ELR (cell line): Measurements from ENCODE around the gene TNIK.
"Not testable (repeated sequence)": the region's sequence is repeated elsewhere in the genome, so short reads cannot be mapped to it uniquely, and the experiment has no call there.

Source experiments
- DNase-seq: peaks from one replicate; pipeline ENCODE4 v3.0.0-alpha.2; 2015; ENCODE audit warnings: low read depth

Gene TNIK

DNA sequence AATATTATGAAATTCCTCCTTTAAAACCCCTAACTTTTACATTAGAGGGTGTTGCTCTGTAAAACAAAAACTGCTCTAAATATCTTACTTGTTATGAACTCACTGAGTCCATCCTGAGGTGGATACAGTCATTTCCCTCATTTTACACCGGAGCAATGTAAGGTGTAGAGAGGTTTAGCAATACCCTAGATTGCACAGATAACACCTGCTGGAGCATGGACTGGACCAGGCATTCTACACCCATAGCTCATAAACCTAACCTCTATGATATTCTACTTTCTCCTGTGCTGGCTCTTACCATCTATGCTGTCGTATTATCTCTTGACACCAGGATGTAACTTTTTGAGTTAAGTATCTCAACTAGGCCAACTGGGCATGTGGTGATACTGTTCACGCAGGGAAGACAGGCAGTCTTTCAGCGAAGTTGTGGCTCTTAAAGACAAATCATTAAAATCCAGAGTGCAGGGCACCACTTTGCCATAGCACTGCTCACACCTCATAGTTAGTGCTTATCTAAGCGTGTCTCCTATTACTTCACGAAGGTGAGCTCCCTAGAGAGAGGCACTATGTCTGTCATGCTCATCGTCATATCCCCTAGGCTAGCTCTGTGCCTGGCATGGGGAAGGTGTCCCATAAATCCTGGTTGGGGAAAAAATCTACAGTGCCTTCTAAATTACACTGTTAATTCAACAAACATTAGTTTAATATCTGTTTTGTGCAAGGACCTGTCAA, 333.6 kb downstream of the TNIK start:
- DNase-seq: no peak

DNA sequence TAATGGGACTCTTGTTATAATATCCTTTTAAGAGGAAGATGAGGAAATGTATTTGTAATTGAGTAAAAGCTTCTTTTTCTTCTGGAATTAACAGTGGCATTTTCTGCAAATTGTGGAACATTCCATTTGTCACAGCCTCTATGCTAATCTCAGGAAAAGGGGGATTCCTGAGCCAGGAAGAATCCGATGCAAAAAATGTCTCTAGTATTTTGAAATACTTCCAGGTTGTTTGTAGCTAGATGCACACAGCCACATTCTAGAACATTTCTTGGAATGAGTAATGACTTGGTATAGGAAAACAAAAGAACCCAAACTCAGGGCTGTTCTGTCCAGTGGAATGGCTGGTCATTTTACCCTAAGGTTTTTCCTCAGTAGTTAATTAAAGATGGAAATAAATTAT, 335.2 kb downstream of the TNIK start:
- no peak for DNase-seq

DNA sequence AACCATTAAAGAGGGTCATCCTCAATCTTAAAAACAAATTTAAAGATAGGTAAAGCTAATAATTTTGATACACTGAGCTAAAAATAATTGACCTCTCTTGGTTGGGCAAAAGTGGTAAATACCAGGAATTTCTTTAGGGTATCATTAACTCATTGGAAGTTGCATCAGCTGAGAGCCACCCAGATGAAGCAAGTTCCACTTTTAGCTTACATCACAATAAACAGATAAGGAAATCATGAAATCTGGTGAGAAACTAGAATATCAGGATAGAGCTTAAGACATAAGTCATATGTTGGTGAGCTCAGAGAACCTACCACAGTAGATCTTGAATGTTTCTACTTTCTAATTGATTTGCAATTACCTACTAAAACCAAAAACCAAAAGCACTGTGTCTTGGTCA, 336.3 kb downstream of the TNIK start:
- DNase-seq: no peak

DNA sequence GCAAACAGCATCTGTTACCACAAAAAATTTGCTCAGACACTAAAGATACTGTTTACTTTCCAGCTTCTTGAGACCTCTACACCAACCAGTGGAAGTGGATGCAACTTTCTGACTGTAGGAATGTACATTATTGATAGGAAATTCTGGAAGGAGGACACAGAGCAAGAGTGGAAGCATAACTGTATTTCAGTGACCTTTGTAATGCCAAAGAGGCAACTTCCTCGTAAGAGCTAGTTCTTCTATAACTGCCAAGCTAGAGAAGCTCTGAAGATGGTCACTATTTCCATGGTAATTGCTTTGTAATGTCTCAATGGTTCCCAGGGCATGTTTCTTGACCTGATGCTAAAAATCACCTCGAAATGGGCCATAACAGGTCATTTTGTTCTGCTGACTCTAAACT, 337.3 kb downstream of the TNIK start:
- DNase-seq: no peak

DNA sequence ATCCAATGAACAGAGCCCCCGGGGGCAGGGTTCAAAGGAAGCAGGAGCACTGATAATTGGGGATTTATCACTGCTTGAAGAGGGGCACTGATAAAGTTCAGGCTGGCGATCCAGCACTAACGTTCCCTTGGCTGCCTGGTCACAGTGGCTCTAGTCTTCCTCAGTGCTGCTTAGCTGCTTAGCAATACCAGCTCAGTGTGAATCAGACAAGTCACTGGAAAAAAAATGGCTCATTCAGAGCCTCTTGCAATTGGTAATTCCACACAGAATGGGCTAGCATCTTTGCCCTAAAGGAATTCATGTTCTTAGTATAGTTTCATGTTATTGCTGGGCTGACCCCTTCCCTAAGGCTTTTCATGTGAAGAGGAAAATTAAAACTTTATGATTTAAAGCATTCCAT, 338.0 kb downstream of the TNIK start:
- peak; percentile 25 for DNase-seq

DNA sequence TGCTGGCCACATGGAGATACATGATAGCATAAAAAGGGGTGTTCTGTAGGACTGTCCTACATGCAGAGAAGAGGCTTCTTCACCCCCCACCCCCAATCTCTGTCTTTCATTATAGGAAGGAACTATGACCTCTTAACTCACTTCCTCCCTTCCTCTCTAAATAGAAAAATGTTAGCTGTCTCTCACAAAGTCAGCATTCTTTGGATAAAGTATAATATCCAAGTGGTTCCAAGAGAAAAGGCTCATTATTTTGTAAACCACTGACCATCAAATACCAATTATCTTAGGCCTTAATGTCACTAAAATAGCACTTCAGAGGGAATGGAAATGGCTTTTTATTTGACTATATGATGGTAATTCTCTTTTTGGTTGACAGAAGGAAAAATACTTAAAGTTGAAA, 338.4 kb downstream of the TNIK start:
- DNase-seq: no peak

DNA sequence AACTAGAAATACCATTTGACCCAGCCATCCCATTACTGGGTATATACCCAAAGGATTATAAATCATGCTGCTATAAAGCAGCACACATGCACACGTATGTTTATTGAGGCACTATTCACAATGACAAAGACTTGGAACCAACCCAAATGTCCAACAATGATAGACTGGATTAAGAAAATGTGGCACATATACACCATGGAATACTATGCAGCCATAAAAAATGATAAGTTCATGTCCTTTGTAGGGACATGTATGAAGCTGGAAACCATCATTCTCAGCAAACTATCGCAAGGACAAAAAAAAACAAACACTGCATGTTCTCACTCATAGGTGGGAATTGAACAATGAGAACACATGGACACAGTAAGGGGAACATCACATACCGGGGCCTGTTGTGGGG, 340.8 kb downstream of the TNIK start:
- DNase-seq: not testable (repeated sequence)

DNA sequence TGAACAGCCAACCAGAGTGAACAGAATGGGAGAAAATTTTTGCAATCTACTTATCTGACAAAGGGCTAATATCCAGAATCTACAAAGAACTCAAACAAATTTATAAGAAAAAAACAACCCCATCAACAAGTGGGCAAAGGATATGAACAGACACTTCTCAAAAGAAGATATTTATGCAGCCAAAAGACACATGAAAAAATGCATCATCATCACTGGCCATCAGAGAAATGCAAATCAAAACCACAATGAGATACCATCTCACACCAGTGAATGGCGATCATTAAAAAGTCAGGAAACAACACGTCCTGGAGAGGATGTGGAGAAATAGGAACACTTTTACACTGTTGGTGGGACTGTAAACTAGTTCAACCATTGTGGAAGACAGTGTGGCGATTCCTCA, 341.2 kb downstream of the TNIK start:
- DNase-seq: not testable (repeated sequence)

DNA sequence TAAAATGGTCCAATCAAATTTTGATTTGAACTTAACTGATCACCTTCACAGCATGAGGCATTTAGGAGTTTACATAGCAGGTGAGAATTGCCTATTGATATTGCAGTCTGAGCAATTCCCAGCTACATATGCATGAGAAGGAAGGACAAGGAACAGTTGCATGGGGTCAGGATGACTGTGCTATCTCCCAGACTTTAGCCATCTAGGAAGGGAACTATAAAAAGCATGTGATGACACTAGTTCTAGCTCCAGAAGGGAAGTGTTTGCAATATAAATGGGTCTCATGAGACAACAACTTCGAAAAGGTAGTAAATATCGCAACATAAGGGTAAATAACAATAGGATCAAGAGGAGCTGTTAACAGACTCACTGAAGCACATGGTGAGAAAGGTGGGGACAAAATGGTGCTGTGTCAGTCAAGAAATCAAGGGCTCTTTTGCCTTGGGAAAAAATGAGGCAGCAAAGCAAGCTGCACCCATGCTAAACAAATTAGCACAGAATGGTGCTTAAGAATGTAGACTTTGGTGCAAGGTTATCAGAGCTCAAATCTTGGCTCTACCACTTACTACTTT, 343.3 kb downstream of the TNIK start:
- DNase-seq: no peak

DNA sequence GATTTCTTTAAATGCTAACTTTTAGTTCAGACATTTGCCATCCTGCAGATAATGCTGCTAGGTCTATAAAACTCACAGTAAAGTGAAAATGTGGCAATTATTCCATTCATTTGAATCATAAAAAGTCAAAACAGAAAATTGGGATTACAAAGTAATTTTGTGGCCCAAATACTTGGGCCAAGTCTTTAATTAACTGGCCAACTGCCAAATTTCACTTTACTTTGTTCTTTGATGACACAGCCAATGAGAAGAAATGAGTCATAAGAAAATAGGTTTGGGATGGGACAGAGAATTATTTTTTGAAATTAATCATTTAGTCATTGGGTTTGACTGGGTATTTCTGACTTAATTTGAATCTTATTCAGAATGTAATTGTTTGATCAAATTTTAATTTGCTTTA, 343.8 kb downstream of the TNIK start:
- peak; percentile 58 for DNase-seq

DNA sequence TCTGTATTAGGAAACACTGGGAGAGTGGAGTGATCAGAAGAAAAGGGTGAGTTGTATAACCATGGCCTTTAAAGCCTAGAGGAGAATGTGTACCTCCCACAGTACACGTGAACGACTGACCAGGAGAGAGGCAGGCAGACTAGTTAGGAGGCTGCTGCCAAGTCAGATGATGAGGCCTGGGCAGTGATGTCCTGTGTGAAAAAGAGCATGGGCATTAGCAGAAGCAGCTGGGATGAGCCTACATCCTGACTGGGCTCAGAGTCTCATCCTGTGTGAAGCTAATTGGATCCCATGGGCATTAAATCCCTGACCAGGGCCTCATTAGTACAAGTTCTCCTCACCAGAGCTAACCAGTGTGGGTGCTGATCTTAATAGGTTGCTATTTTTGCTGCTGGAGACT, 344.5 kb downstream of the TNIK start:
- DNase-seq: no peak

DNA sequence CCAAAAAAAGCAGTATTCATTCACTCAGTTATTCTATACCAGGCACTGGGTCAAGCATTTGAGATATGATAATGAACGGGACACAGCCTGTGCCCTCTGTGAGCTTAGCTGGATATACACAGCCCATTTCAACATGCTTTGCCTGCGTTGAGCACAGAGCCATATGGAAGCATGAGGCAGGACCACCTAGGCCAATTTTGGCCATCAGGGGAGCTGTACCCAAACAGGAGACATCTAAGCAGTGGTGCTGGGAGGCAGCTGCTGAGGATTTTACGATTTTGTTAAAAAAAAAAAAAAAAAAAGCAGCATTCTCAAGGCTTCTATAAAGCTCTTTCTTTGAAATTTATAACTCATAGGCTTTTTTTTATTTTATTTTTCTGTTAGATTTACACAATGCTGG, 346.5 kb downstream of the TNIK start:
- no peak for DNase-seq

DNA sequence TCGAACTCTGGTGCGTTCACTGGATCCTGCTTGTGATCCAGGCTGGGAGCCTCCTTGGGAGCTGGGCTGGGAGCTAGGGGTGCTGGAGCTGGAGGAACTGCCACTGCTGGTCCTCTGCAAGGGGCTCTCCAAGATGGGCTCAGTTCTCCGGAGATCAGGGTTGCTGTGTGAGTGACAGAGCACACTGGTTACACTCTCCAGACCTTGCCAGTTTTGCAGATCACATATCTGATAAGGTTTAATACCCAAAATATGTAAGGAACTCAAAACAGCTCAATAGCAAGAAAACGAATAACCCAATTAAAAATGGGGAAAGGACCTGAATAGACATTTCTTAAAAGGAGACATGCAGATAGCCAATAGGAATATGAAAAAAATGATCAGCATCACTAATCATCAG, 349.5 kb downstream of the TNIK start:
- no peak for DNase-seq

DNA sequence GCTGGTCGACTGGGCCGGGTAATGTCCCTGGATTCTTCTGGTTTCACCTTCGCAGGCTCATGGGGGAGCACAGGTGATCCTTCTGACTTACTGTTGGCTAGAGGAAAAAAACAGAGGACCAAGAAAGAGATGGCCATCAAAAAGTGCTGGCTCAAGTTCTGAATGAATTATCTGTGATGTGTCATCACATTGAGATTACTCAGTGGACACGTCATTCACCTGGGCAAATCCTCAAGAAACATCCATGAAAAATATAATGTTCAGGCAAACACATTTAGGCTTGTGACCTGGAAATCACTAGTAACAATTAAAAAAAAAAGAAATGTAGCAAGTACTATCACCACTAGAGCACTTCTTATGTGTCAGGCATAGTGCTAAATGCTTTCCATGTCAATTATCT, 352.1 kb downstream of the TNIK start:
- DNase-seq: peak; percentile 82

DNA sequence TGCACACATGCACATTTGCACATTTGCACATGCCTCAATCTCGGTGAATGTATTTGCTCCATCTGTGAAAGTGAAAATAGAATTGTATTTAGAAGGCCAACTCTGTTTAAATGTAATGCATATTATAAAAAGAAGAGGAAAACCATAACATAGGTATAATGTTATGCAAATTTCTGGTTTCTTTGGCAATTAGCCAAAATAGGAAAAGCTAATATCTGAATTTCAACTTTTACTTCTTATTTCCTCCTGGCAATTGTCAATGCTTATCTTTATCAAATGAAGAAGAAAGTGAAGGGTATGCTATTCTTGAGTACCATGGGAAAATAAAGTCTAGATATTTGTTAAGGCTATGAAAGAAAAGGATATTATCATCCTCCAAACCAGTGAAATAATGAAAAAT, 357.0 kb downstream of the TNIK start:
- DNase-seq: no peak

DNA sequence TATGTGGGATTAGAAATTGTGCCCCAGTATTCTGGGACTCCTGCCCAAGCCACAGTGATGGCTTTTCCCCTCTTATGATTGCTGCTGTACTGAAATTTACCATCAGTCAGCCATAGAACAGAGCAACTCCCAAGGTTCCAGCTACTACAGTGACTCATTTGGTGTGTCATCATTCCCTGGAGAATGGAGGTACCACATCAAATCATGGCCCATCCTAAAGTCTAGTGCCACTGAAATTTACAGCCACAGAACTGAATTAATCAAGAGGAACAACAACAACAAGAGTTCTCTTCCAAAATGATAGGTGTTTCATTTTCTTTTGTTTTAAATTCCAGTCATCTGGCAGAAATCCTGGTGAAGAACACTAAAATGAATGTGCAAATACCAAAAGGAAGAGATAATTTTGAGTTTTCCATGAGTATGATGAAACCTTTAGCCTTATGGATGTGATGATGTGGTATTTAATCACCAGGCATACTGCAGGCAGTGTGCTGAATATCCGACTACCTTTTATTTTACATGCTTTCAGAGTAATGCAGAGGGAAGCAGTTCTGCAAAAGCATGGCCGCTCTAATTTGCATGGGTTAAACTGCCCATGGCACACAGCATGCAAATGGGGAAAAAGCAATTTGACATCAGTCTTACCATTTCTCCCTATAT, 358.1 kb downstream of the TNIK start:
- DNase-seq: peak; percentile 81

DNA sequence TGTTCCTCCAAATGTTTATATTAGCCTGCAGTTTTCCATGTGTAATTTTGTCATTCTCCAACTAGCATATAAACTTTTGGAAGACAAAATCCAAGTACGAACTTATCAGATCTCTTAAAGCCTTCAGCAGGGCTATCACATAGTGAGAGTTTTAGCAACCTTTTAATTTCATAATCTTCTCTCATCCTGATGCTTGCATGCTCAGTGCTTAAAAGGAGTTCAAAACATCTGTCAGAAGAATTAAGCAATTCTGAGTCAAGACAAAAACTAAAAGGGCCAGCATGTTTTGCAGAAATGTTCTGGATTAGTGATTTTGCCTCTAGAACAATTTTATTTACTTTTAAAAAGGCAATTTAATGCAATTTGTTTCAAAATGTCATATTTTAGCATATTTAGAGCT, 360.3 kb downstream of the TNIK start:
- DNase-seq: no peak

DNA sequence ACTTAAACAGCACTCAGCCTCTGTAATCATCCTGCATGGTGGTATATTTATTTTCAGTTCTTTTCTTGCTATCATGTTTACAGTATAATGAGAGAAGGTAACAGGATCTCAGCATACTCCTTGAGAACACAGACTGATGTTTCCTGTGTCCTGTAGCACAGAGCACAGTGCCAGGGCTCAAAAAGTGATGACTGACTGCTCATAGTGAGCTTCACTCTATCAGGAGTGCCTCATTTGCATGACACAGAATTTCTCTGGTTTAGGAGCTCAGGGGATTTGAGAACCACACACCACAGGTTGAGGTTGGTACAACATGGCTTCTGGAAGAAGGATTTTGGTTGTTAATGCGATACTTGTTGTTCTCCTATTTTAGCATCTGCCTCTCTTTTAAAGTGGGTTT, 365.1 kb downstream of the TNIK start:
- DNase-seq: no peak

DNA sequence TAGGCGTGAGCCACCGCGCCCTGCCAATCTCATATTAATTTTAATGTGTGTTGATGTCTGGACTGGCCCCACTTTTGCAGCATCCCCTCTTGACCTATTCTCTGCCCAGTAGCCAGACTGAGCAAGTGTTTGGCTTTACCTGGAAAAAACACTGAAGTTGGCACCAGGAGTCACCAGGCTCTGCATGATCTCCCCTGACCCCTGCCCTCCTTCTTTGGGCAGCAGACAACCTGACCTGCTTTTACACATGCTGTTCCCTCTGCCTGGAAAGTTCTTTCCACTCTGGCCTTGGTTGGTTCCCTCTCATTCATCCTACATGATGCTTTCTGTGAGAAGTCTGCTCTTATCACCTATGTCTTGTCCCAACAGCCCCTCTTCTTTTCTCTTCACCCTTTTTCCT, 365.8 kb downstream of the TNIK start:
- no peak for DNase-seq

DNA sequence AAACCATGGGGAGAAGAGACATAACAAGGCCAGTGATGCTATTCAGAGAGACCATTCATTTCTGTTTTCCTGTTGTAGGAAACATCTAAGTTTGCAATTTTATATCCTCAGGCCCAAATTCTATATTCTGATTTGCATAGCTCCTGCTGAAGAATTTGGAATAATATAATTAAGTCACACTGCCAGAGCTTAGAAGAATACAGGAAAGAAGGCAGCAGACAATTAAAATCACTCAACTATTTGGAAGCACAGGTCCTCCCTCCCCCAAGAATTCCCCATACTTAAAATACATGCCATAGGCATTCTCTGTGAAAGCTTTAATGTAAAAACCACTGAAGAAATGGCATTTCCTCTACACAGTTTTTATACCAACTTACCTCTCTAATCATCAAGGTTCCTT, 366.7 kb downstream of the TNIK start:
- DNase-seq: no peak

DNA sequence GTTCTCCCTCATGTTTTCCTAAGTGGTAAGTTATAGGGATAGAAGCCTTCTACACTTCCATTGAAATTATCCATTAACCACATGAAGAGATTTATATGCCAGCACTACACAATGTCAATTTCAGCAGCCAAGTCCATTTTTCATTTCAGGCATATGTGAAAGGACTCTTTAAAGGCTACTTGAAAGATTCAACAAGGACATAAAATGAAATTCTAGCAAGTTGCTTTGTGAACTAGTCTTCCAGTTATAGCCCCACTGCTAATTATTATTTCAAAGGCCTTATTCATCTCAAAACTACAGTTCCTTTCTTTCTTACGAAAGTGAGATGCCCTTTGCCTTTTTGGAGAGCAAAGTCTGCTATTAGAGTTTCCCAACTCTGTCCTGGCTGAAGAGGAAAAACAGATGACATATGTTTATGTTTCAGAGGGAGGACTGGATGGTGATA, 367.7 kb downstream of the TNIK start:
- DNase-seq: no peak

DNA sequence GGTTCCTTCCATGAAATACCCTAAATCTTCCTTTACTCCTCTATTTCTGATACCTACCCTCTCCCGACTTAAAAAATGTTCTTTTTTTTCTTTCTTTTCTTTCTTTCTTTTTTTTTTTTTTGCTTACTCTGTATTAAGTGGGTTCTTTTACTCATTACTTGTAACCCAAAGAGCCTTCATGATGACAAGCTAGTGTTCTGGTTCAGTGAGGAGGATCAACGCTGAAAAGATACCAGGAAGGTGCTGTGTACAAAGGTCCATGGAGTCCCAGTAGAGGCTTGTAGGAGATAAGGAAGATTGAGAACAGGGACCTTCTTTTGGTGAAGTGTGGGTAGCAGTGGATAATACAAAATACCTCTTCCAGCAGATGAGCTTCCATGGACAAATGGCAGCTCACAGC, 369.9 kb downstream of the TNIK start:
- DNase-seq: no peak

DNA sequence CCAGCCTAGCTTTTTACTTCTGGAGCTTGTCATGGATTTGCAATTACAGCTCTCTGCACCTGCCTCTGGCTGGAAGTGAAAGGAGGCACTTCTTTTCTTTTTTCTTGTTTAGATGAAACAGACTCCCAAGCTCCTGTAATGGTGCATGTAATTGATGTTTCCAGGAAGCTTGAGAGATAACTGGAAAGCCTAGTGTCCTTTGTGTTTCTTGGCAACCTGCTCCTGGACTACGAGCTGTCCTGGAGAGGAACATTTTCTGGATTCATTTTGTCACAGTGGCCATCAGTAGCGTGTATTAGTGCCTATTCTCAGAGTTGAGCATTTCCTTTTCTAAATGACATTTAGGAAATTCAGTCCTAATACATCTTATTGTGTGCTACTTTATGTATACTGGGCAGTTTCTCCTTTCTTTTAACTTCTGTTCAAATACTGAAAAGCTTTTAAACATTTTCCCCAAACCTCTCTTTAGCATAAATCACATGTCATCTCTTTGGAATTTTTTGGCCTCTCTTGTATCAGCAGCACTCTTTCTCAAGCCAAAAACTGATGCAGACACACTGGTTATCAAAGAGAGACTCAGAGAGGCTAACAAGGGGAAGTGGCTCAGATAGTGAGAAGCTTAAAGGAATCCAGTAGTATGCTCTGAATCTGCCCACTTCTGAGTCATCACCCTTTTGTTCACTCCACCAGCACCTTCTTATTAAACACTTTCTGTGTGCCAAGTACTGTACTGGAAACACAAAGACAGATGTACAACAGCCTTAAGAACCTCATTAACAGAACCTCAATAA, 371.0 kb downstream of the TNIK start:
- peak; percentile 89 for DNase-seq
